HUES64 (cell line): ENCODE data around the gene IGF1.
"Not testable (repeated sequence)": the region's sequence is repeated elsewhere in the genome, so short reads cannot be mapped to it uniquely, and the experiment has no call there.

Experiments
- H3K27ac ChIP-seq: 2 replicates; pipeline ENCODE4 v1.7.0; 2013; ENCODE audit warnings: low read depth, low read length, inconsistent platforms
- H3K27me3 ChIP-seq: 2 replicates; pipeline ENCODE4 v1.6.1; 2013; ENCODE audit warnings: mild to moderate bottlenecking, low read length; ENCODE audit not compliant: insufficient read depth
- H3K36me3 ChIP-seq: 2 replicates; pipeline ENCODE4 v1.6.1; 2013; ENCODE audit warnings: mild to moderate bottlenecking, low read length; ENCODE audit not compliant: insufficient read depth
- H3K4me1 ChIP-seq: 2 replicates; pipeline ENCODE4 v1.6.1; 2013; ENCODE audit warnings: mild to moderate bottlenecking, low read length, moderate library complexity; ENCODE audit not compliant: insufficient read depth
- H3K4me3 ChIP-seq: 2 replicates; pipeline ENCODE4 v1.5.1; 2013; ENCODE audit warnings: mild to moderate bottlenecking, low read length, moderate library complexity
- H3K9ac ChIP-seq: 2 replicates; pipeline ENCODE4 v1.6.1; 2013; ENCODE audit warnings: mild to moderate bottlenecking, low read depth, low read length
- H3K9me3 ChIP-seq: 2 replicates; pipeline ENCODE4 v1.6.1; 2013; ENCODE audit warnings: low read depth, low read length; ENCODE audit not compliant: insufficient read depth
- WGBS: fragments of 150-250, 120-280 bp; methylation state at CpG from one replicate; pipeline ENCODE4 v1.1.7; 2013; ENCODE audit warnings: missing lambda C conversion rate; 5-methylcytosine and 5-hydroxymethylcytosine counted together

The IGF1 gene

DNA sequence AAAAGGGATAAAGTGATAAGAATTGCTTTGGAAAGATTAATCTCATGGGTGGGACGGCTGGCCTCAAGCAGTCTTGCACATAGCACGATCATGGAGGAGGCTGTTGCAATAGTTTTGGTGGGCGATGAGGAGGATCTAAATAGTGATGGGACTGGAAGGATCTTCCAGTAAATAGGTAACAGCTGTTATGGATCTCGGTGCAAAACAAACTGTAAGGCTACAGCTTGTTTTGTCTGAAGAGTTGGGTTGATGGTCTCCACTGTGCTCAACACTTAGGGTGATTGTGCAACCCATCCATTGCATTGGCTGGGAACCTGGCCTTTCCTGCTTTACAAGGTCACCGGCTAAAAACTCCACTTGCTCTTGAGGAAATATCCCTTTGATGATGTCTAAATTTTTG, 21.0 kb downstream of the IGF1 start:
- 96% methylated on average over 5 of the region's 5 CpGs for WGBS
- H3K4me1 ChIP-seq, result peaks cover 8% of the 10 kb centered on the region; the same call in 1 of the 2 replicates
- H3K9me3 ChIP-seq, result no peaks in the 10 kb centered on the region
- H3K36me3 ChIP-seq, result no peaks in the 10 kb centered on the region
- H3K27ac ChIP-seq, result no peak overlapping the region
- H3K4me3 ChIP-seq, result no peak overlapping the region
- no peak overlapping the region for H3K9ac ChIP-seq
- no peaks in the 10 kb centered on the region for H3K27me3 ChIP-seq

DNA sequence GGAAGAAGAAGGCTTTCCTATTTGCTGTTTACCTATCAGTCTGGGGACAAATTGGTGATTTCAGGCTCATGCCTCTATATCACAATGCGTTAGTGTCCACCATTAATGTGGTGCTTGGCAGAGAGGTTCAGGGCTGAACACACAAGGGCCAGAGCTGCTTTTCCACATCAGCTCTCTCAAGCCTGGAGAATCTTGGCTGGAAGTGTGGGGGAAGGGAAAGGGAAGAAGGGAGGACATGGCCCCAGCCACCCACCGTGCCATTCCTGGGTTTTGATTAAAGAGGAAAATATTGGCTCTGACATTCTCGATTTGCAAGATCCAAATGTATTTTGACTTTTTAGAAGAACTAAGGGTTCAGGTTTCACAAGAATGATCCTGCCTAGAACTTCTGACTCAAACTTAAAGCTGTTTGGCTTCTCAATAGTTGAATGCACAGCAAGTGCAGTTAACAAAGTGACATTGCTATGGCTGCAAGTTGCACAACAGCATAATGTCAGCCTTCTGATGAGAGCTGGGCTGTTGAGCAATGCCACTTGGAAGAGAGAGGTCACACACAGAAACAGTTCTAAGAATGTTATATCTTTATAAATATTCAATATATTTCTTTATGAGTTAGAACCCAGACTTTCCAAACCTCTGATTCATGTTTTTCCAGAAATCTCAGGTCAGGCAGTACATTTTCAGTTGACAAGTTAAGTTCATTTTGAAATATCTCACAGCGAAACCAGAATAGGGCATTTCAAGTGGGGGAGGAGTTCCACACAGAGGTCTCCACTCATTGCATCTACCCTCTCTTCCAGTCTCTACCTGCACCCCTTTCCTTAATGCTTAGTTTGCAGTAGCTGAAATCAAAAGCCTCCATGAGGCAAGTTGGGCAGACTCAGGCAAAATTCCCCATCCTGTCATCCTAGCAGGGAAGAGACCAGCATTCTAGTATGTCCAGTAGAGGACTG, 25.3 kb downstream of the IGF1 start:
- WGBS, result 92% methylated on average over 4 of the region's 4 CpGs
- no peaks in the 10 kb centered on the region for H3K9me3 ChIP-seq

GRCh38 chr12:102454330-102454729, 26.0 kb downstream of the IGF1 start:
- H3K27ac ChIP-seq, result no peak overlapping the region
- H3K27me3 ChIP-seq, result no peaks in the 10 kb centered on the region
- WGBS, result 96% methylated on average over 2 of the region's 2 CpGs

More for the DNA sequence above, 25.3 kb downstream of the IGF1 start:
- H3K27ac ChIP-seq, result no peak overlapping the region
- H3K36me3 ChIP-seq, result no peaks in the 10 kb centered on the region
- H3K4me3 ChIP-seq, result no peak overlapping the region
- no peaks in the 10 kb centered on the region for H3K4me1 ChIP-seq
- no peaks in the 10 kb centered on the region for H3K27me3 ChIP-seq
- no peak overlapping the region for H3K9ac ChIP-seq

GRCh38 chr12:102452605-102453004, 27.8 kb downstream of the IGF1 start:
- no peak overlapping the region for H3K9ac ChIP-seq
- H3K36me3 ChIP-seq, result no peaks in the 10 kb centered on the region
- H3K27ac ChIP-seq, result no peak overlapping the region
- no peaks in the 10 kb centered on the region for H3K4me1 ChIP-seq
- no peaks in the 10 kb centered on the region for H3K9me3 ChIP-seq
- H3K4me3 ChIP-seq, result no peak overlapping the region
- WGBS, result 91% methylated on average over 2 of the region's 2 CpGs
- no peaks in the 10 kb centered on the region for H3K27me3 ChIP-seq

More at GRCh38 chr12:102454330-102454729, 26.0 kb downstream of the IGF1 start:
- H3K36me3 ChIP-seq, result no peaks in the 10 kb centered on the region
- no peaks in the 10 kb centered on the region for H3K4me1 ChIP-seq
- H3K4me3 ChIP-seq, result no peak overlapping the region
- no peaks in the 10 kb centered on the region for H3K9me3 ChIP-seq
- H3K9ac ChIP-seq, result no peak overlapping the region

DNA sequence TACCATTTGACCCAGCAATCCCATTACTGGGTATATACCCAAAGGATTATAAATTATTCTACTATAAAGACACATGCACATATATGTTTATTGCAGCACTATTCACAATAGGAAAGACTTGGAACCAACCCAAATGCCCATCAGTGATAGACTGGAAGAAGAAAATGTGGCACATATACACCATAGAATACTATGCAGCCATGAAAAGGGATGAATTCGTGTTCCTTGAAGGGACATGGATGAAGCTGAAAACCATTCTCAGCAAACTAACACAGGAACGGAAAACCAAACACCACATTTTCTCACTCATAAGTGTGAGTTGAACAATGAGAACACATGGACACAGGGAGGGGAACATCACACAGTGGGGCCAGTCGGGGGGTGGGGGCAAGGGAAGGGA, 31.3 kb downstream of the IGF1 start:
- H3K36me3 ChIP-seq, H3K27me3 ChIP-seq, H3K27ac ChIP-seq, H3K9me3 ChIP-seq, H3K4me1 ChIP-seq, H3K4me3 ChIP-seq, H3K9ac ChIP-seq: not testable (repeated sequence)
- 88% methylated on average over 2 of the region's 3 CpGs for WGBS

DNA sequence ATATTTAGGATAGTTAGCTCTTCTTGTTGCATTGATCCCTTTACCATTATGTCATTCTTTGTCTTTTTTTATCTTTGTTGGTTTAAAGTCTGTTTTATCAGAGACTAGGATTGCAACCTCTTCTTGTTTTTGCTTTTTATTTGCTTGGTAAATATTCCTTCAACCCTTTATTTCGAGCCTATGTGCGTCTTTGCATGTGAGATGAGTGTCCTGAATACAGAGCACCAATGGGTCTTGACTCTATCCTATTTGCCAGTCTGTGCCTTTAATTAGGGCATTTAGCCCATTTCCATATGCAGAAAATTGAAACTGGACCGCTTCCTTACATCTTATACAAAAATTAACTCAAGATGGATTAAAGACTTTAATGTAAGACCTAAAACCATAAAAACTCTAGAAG, 32.9 kb downstream of the IGF1 start:
- H3K27ac ChIP-seq, H3K9ac ChIP-seq, H3K4me3 ChIP-seq, H3K9me3 ChIP-seq, H3K27me3 ChIP-seq, H3K4me1 ChIP-seq, H3K36me3 ChIP-seq: not testable (repeated sequence)
- WGBS, result 91% methylated on average over 3 of the region's 3 CpGs

- no peak overlapping the region for H3K9ac ChIP-seq
- H3K36me3 ChIP-seq, result no peaks in the 10 kb centered on the region
- no peak overlapping the region for H3K27ac ChIP-seq
- WGBS, result 89% methylated on average over 7 of the region's 7 CpGs
- no peaks in the 10 kb centered on the region for H3K27me3 ChIP-seq
- H3K4me1 ChIP-seq, result no peaks in the 10 kb centered on the region
- no peaks in the 10 kb centered on the region; the same call in 1 of the 2 replicates for H3K9me3 ChIP-seq
- no peak overlapping the region for H3K4me3 ChIP-seq
Observed at GRCh38 chr12:102444707-102445106, 35.7 kb downstream of the IGF1 start.

- Histone ChIP-seq H3K4me1 (no peaks in the 10 kb centered on the region), H3K9ac (no peak overlapping the region), H3K36me3 (no peaks in the 10 kb centered on the region), H3K4me3 (no peak overlapping the region), H3K27ac (no peak overlapping the region), H3K27me3 (no peaks in the 10 kb centered on the region), H3K9me3 (no peaks in the 10 kb centered on the region; the same call in 1 of the 2 replicates)
- 90% methylated on average over 3 of the region's 3 CpGs for WGBS
Observed at GRCh38 chr12:102444093-102444492, 36.3 kb downstream of the IGF1 start.

DNA sequence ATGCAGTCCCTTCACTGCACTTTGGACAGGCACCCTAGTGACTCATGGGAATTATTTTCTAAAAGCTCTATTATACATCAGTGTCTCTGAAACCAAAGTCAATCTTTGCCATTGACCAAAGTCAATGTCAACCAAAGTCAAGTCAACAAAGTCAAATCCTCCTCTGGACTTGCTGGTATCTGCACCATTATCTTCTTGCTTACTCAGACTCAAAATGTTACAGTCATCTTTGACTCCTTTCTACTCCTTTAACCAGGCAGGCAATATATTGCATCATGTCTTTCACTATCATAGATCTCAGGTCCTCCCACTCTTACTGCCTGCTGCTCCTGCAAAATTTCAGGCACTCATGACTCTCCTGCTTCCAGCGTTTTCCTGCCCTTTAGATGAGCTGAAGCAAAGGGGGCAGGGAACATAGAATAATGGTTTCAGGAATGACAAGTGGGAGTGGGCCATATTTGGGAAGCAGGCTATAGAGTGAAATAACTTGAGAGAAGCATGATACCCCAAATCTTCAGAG, 39.2 kb downstream of the IGF1 start:
- no peaks in the 10 kb centered on the region; the same call in 1 of the 2 replicates for H3K9me3 ChIP-seq
- no peak overlapping the region for H3K4me3 ChIP-seq
- no peaks in the 10 kb centered on the region for H3K27me3 ChIP-seq
- H3K4me1 ChIP-seq, result no peaks in the 10 kb centered on the region
- H3K36me3 ChIP-seq, result no peaks in the 10 kb centered on the region
- WGBS, result 95% methylated on average over 1 of the region's 1 CpG
- no peak overlapping the region for H3K9ac ChIP-seq
- H3K27ac ChIP-seq, result no peak overlapping the region

GRCh38 chr12:102439426-102440405, 40.6 kb downstream of the IGF1 start:
- H3K4me3 ChIP-seq, result no peak overlapping the region
- no peaks in the 10 kb centered on the region; the same call in 1 of the 2 replicates for H3K9me3 ChIP-seq
- no peak overlapping the region for H3K9ac ChIP-seq
- no peaks in the 10 kb centered on the region for H3K27me3 ChIP-seq
- no peaks in the 10 kb centered on the region for H3K36me3 ChIP-seq
- no peaks in the 10 kb centered on the region for H3K4me1 ChIP-seq
- no peak overlapping the region for H3K27ac ChIP-seq
- WGBS, result 89% methylated on average over 11 of the region's 11 CpGs

GRCh38 chr12:102438827-102439210, 41.5 kb downstream of the IGF1 start:
- Histone ChIP-seq H3K4me1 (no peaks in the 10 kb centered on the region), H3K4me3 (no peak overlapping the region), H3K9me3 (no peaks in the 10 kb centered on the region), H3K36me3 (no peaks in the 10 kb centered on the region), H3K27ac (no peak overlapping the region), H3K9ac (no peak overlapping the region), H3K27me3 (no peaks in the 10 kb centered on the region)
- 94% methylated on average over 1 of the region's 2 CpGs for WGBS
